Measurements from ENCODE around the gene KRT84.
A peak's percentile ranks its signal among the peaks of the same experiment; 100 is the strongest.
"Not testable (repeated sequence)": the region's sequence is repeated elsewhere in the genome, so short reads cannot be mapped to it uniquely, and the experiment has no call there.

KRT84 gene

GRCh38 chr12:52359621-52360061 lies 25.8 kb downstream of the KRT84 start:
- DNase-seq, result no peak

GRCh38 chr12:52358575-52359350 lies 26.7 kb downstream of the KRT84 start:
- no peak for DNase-seq

GRCh38 chr12:52356762-52357580 lies 28.5 kb downstream of the KRT84 start:
- DNase-seq, result no peak

- no peak for DNase-seq
Measured at GRCh38 chr12:52356031-52356761, 29.3 kb downstream of the KRT84 start.

GRCh38 chr12:52355176-52355575 lies 30.3 kb downstream of the KRT84 start:
- DNase-seq, result no peak

GRCh38 chr12:52354200-52354599 lies 31.3 kb downstream of the KRT84 start:
- no peak for DNase-seq

- DNase-seq, result no peak
Measured at GRCh38 chr12:52353766-52354165, 31.7 kb downstream of the KRT84 start.

GRCh38 chr12:52352951-52353350 lies 32.5 kb downstream of the KRT84 start:
- no peak for DNase-seq

GRCh38 chr12:52351196-52352059 lies 34.0 kb downstream of the KRT84 start:
- peak; percentile 25 to 38 for DNase-seq

- DNase-seq, result no peak
Measured at GRCh38 chr12:52350786-52351185, 34.7 kb downstream of the KRT84 start.

GRCh38 chr12:52350021-52350620 lies 35.3 kb downstream of the KRT84 start:
- DNase-seq, result no peak

GRCh38 chr12:52349196-52349595 lies 36.3 kb downstream of the KRT84 start:
- DNase-seq, result no peak

- no peak for DNase-seq
Measured at GRCh38 chr12:52347551-52348510, 37.6 kb downstream of the KRT84 start.

- no peak for DNase-seq
Measured at GRCh38 chr12:52347016-52347415, 38.4 kb downstream of the KRT84 start.

GRCh38 chr12:52346593-52346992 lies 38.9 kb downstream of the KRT84 start:
- DNase-seq, result no peak

GRCh38 chr12:52345041-52345440 lies 40.4 kb downstream of the KRT84 start:
- not testable (repeated sequence) for DNase-seq

GRCh38 chr12:52344111-52344510 lies 41.3 kb downstream of the KRT84 start:
- DNase-seq, result no peak

- no peak for DNase-seq
Measured at GRCh38 chr12:52343550-52343949, 41.9 kb downstream of the KRT84 start.

GRCh38 chr12:52342781-52343490 lies 42.5 kb downstream of the KRT84 start:
- no peak for DNase-seq

- DNase-seq, result no peak
Measured at GRCh38 chr12:52341066-52341580, 44.3 kb downstream of the KRT84 start.

Measured in activated CD4-positive, alpha-beta T cell treated with anti-CD3 and anti-CD28 coated beads for 4 hours (primary cell).